GM18858 (cell line): Measurements from ENCODE around the gene POLR1A.

Experiments
- ATAC-seq: cut with Tn5 transposase; IDR thresholded peaks from one replicate; pipeline ENCODE4 v1.9.1; 2021; ENCODE audit not compliant: unreplicated experiment

The POLR1A gene

GRCh38 chr2:86105252-86105968, at the start of gene POLR1A:
Gene POLR1A, minus strand, starts transcription at chr2:86105886. Its CDS starts 110 bp downstream, at chr2:86105776.
- peak; percentile 54 for ATAC-seq

- ATAC-seq = no peak
Observed at GRCh38 chr2:86150502-86150901, 44.8 kb upstream of the POLR1A start.

- ATAC-seq = no peak
Observed at GRCh38 chr2:86147793-86148192, 42.1 kb upstream of the POLR1A start.

- no peak for ATAC-seq
Observed at GRCh38 chr2:86143926-86144685, 38.4 kb upstream of the POLR1A start.

GRCh38 chr2:86143307-86143706, 37.6 kb upstream of the POLR1A start:
- no peak for ATAC-seq

- ATAC-seq = no peak
Observed at GRCh38 chr2:86142436-86143257, 37.0 kb upstream of the POLR1A start.

- no peak for ATAC-seq
Observed at GRCh38 chr2:86140969-86141392, 35.3 kb upstream of the POLR1A start.

GRCh38 chr2:86139981-86140380, 34.3 kb upstream of the POLR1A start:
- ATAC-seq = no peak

GRCh38 chr2:86138736-86139625, 33.3 kb upstream of the POLR1A start:
- no peak for ATAC-seq

- no peak for ATAC-seq
Observed at GRCh38 chr2:86136141-86136540, 30.5 kb upstream of the POLR1A start.

- no peak for ATAC-seq
Observed at GRCh38 chr2:86135653-86136052, 30.0 kb upstream of the POLR1A start.

GRCh38 chr2:86134709-86135108, 29.0 kb upstream of the POLR1A start:
- ATAC-seq = no peak

GRCh38 chr2:86124683-86125082, 19.0 kb upstream of the POLR1A start:
- no peak for ATAC-seq

GRCh38 chr2:86123328-86123925, 17.7 kb upstream of the POLR1A start:
- no peak for ATAC-seq

GRCh38 chr2:86118130-86118529, 12.4 kb upstream of the POLR1A start:
- ATAC-seq = no peak

GRCh38 chr2:86107031-86107430, 1.3 kb upstream of the POLR1A start:
- no peak for ATAC-seq

GRCh38 chr2:86105969-86106945, 571 bp upstream of the POLR1A start, which contains the start of gene PTCD3:
Gene PTCD3, plus strand, starts transcription at chr2:86106235. Its CDS starts 13 bp downstream, at chr2:86106248.
- ATAC-seq = peak; percentile 74

- no peak for ATAC-seq
Observed at GRCh38 chr2:86102157-86102556, 3.5 kb downstream of the POLR1A start.

GRCh38 chr2:86097913-86098312, 7.8 kb downstream of the POLR1A start:
- ATAC-seq = no peak
